ENCODE results near the gene SLX4IP. TPM values are rescaled to one million over a fixed set of nuclear protein-coding genes. Genes with fewer than 3 reads are reported as not detected.

The SLX4IP gene
- polyA plus RNA-seq, 1 donor = 12.6 TPM

Other genes starting within 250 kb of the SLX4IP start
- 8.4 TPM for gene SNAP25, start 216.5 kb upstream of the SLX4IP start, polyA plus RNA-seq (ENCODE audit: insufficient read length)
- 37.7 TPM for gene MKKS, start 1.1 kb upstream of the SLX4IP start, polyA plus RNA-seq (ENCODE audit: insufficient read length)
- 213 TPM for gene JAG1, start 238.7 kb downstream of the SLX4IP start, polyA plus RNA-seq (ENCODE audit: insufficient read length)

All from left kidney (tissue), 1 donor.